Gastroesophageal sphincter (tissue), 3 donors: ENCODE results near the gene GARIN5B.

ENCODE experiments used
- CTCF ChIP-seq, 4 experiments: fragments of 200-600 bp in 2 of 4; fragments of 450-650 bp in 2 of 4; sonication (generic) in 1 of 4; IDR thresholded peaks; one replicate each; pipeline ENCODE4 v1.5.1; 2017 to 2019; ENCODE audit warnings: antibody characterized with exemption in 4 of 4, mild to moderate bottlenecking in 2 of 4, moderate library complexity in 2 of 4
- EP300 ChIP-seq: sonication (generic); formaldehyde crosslinking; IDR thresholded peaks from one replicate; pipeline ENCODE4 v1.6.1; 2017; ENCODE audit warnings: antibody characterized with exemption, mild to moderate bottlenecking
- POLR2A ChIP-seq, 2 donors: fragments of 450-650 bp; IDR thresholded peaks; one replicate each; pipeline ENCODE4 v1.6.1; 2017; ENCODE audit warnings: antibody characterized with exemption in 2 of 2, mild to moderate bottlenecking in 2 of 2, moderate library complexity in 1 of 2

GRCh38 chr19:55341171-55341588, 21.9 kb downstream of the GARIN5B start:
- TF ChIP-seq POLR2A (IDR thresholded peaks at IDR 0.05) (no peak), CTCF (IDR thresholded peaks at IDR 0.05) (no peak), EP300 (no peak)
